HG02973 (cell line): Measurements from ENCODE around the gene CCT7.

Experiments
- ATAC-seq: cut with Tn5 transposase; IDR thresholded peaks from one replicate; pipeline ENCODE4 v1.9.1; 2021; ENCODE audit warnings: moderate library complexity; ENCODE audit not compliant: unreplicated experiment

CCT7 gene

GRCh38 chr2:73292316-73292905, 58.3 kb downstream of the CCT7 start:
- ATAC-seq, result no peak

- peak; percentile 4 for ATAC-seq
These were observed 58.9 kb downstream of the CCT7 start for GRCh38 chr2:73292906-73293533.

GRCh38 chr2:73293534-73294171, 59.5 kb downstream of the CCT7 start, which contains the start of gene EGR4:
TSS of gene EGR4 (minus strand) at chr2:73293548. CDS start at chr2:73293317, 231 bp downstream.
- ATAC-seq, result peak; percentile 91

- no peak for ATAC-seq
These were observed 60.1 kb downstream of the CCT7 start for GRCh38 chr2:73294239-73294638.

GRCh38 chr2:73295751-73296400, 61.8 kb downstream of the CCT7 start:
- no peak for ATAC-seq

- no peak for ATAC-seq
These were observed 63.0 kb downstream of the CCT7 start for GRCh38 chr2:73297151-73297559.

GRCh38 chr2:73297586-73297985, 63.5 kb downstream of the CCT7 start:
- no peak for ATAC-seq

- ATAC-seq, result no peak
These were observed 66.8 kb downstream of the CCT7 start for GRCh38 chr2:73300926-73301325.

GRCh38 chr2:73301636-73302035, 67.5 kb downstream of the CCT7 start:
- no peak for ATAC-seq
